ENCODE measurements around the gene SEC62.

DNA sequence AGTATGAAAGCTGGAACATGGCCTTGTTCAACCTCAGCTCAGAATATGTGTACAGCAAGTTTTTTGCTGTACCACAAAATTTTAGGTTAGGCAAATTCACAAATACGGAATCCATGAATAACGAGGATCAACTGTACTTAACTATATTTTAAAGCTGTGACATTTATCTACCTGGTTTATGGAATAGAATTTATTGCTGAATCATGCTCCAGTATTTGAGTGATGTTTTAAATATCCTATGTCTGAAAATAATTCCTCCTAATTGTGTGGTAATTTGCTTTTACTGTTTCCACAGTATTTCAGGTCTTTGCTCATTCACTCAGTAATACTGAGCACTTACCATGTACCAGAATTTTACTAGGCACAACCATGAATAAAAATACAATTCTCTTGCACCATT, 29.5 kb downstream of the SEC62 start:
- TF ChIP-seq, protein P1, sequence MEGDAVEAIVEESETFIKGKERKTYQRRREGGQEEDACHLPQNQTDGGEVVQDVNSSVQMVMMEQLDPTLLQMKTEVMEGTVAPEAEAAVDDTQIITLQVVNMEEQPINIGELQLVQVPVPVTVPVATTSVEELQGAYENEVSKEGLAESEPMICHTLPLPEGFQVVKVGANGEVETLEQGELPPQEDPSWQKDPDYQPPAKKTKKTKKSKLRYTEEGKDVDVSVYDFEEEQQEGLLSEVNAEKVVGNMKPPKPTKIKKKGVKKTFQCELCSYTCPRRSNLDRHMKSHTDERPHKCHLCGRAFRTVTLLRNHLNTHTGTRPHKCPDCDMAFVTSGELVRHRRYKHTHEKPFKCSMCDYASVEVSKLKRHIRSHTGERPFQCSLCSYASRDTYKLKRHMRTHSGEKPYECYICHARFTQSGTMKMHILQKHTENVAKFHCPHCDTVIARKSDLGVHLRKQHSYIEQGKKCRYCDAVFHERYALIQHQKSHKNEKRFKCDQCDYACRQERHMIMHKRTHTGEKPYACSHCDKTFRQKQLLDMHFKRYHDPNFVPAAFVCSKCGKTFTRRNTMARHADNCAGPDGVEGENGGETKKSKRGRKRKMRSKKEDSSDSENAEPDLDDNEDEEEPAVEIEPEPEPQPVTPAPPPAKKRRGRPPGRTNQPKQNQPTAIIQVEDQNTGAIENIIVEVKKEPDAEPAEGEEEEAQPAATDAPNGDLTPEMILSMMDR (IDR thresholded peaks at IDR 0.05): no peak
- TF ChIP-seq POLR2A (IDR thresholded peaks at IDR 0.05): no peak

Measured in breast epithelium (tissue), 3 donors.